GM23338 (cell line): ENCODE results near the gene SLC6A3. TPM values are rescaled to one million over a fixed set of nuclear protein-coding genes. Genes with fewer than 3 reads are reported as not detected.

Experiments
- ATAC-seq: fragments of 200-7000 bp; cut with Tn5 transposase; 3 replicates; pipeline ENCODE4 v1.9.1; 2020
- DNase-seq: peaks from one replicate; pipeline ENCODE4 v3.0.0-alpha.2; 2015; ENCODE audit warnings: low spot score
- H2AFZ ChIP-seq: fragments of 200-600 bp; sonication (generic); 2 replicates; pipeline ENCODE4 v1.8.0; 2016; ENCODE audit warnings: antibody characterized with exemption, mild to moderate bottlenecking, moderate library complexity
- H3F3A ChIP-seq: fragments of 200-600 bp; sonication (generic); replicated peaks from 2 replicates; pipeline ENCODE4 v1.8.0; 2017; ENCODE audit warnings: antibody characterized with exemption, mixed run types, low read depth
- H3K27ac ChIP-seq: fragments of 200-600 bp; sonication (generic); 2 replicates; pipeline ENCODE4 v1.6.1; 2016; ENCODE audit warnings: low read depth
- H3K27me3 ChIP-seq: fragments of 200-600 bp; sonication (generic); 2 replicates; pipeline ENCODE4 v1.8.0; 2016; ENCODE audit warnings: mild to moderate bottlenecking, mixed run types, moderate library complexity; ENCODE audit not compliant: insufficient read depth
- H3K36me3 ChIP-seq: fragments of 200-600 bp; sonication (generic); 2 replicates; pipeline ENCODE4 v1.8.0; 2016; ENCODE audit warnings: mild to moderate bottlenecking; ENCODE audit not compliant: insufficient read depth
- H3K4me1 ChIP-seq: fragments of 200-600 bp; sonication (generic); 2 replicates; pipeline ENCODE4 v1.8.0; 2016; ENCODE audit warnings: mild to moderate bottlenecking, moderate library complexity; ENCODE audit not compliant: insufficient read depth
- H3K4me2 ChIP-seq: fragments of 200-600 bp; sonication (generic); 2 replicates; pipeline ENCODE4 v1.7.1; 2017; ENCODE audit warnings: mixed run types
- H3K4me3 ChIP-seq: fragments of 200-600 bp; sonication (generic); 2 replicates; pipeline ENCODE4 v1.6.1; 2016; ENCODE audit warnings: mixed run types
- H3K79me2 ChIP-seq: fragments of 200-600 bp; sonication (generic); replicated peaks from 2 replicates; pipeline ENCODE4 v1.8.0; 2017; ENCODE audit warnings: mild to moderate bottlenecking; ENCODE audit not compliant: insufficient read depth
- H3K9me2 ChIP-seq: fragments of 200-600 bp; sonication (generic); 2 replicates; pipeline ENCODE4 v1.8.0; 2017; ENCODE audit not compliant: insufficient read depth
- H4K20me1 ChIP-seq: fragments of 200-600 bp; sonication (generic); replicated peaks from 2 replicates; pipeline ENCODE4 v1.8.0; 2017; ENCODE audit warnings: mild to moderate bottlenecking; ENCODE audit not compliant: insufficient read depth
- H3K27ac Mint-ChIP-seq: 2 replicates; pipeline ENCODE4 v1.8.0; 2020; ENCODE audit warnings: inconsistent platforms, mild to moderate bottlenecking, moderate library complexity, mixed read lengths
- H3K27me3 Mint-ChIP-seq: 3 replicates; pipeline ENCODE4 v1.8.0; 2022; ENCODE audit warnings: low read depth, mild to moderate bottlenecking, moderate library complexity, mixed read lengths, inconsistent platforms; ENCODE audit not compliant: insufficient read depth, poor library complexity
- H3K36me3 Mint-ChIP-seq: 3 replicates; pipeline ENCODE4 v1.8.0; 2021; ENCODE audit warnings: low read depth, mild to moderate bottlenecking, inconsistent platforms, moderate library complexity, mixed read lengths
- H3K4me1 Mint-ChIP-seq: 3 replicates; pipeline ENCODE4 v1.8.0; 2020; ENCODE audit warnings: mild to moderate bottlenecking, inconsistent platforms, mixed read lengths
- H3K4me3 Mint-ChIP-seq: 3 replicates; pipeline ENCODE4 v1.8.0; 2021; ENCODE audit warnings: moderate library complexity, mild to moderate bottlenecking, inconsistent platforms, mixed read lengths
- H3K9me3 Mint-ChIP-seq: 3 replicates; pipeline ENCODE4 v1.8.0; 2020; ENCODE audit warnings: moderate library complexity, mild to moderate bottlenecking, inconsistent platforms, mixed read lengths
- EZH2 ChIP-seq: fragments of 200-600 bp; sonication (generic); IDR thresholded peaks from one replicate; pipeline ENCODE4 v1.8.0; 2017; ENCODE audit warnings: antibody characterized with exemption, mild to moderate bottlenecking, low read depth; ENCODE audit not compliant: unreplicated experiment
- EZH2phosphoT487 ChIP-seq: fragments of 200-600 bp; sonication (generic); IDR thresholded peaks from one replicate; pipeline ENCODE4 v1.8.1; 2018; ENCODE audit warnings: antibody characterized with exemption; ENCODE audit not compliant: unreplicated experiment
- NANOG ChIP-seq: IDR thresholded peaks from 2 replicates; pipeline ENCODE4 v1.6.1; 2016; ENCODE audit warnings: antibody characterized with exemption, borderline replicate concordance
- ZNF114 ChIP-seq: fragments of 250-450 bp; sonication (Bioruptor Pico); IDR thresholded peaks from 2 replicates; pipeline ENCODE4 v1.5.0; 2020; ENCODE audit warnings: mild to moderate bottlenecking, moderate library complexity
- polyA plus RNA-seq: library from polyadenylated mRNA; unstranded; fragments of >200 nt; fragmentation: Nextera tagmentation; extraction: Ambion mirVana; gene quantifications from 2 replicates; pipeline ENCODE4 v1.2.1, GENCODE V29; 2016
- total RNA-seq: library from RNA; depleted of rRNA; stranded (reverse); fragments of >200 nt; shearing (Covaris generic); gene quantifications from 2 replicates; pipeline ENCODE4 v1.2.3, GENCODE V29; 2014

SLC6A3 gene
- total and polyA plus RNA-seq, 2 experiments from 2014 or later = 0.76 to 1.0 TPM

DNA sequence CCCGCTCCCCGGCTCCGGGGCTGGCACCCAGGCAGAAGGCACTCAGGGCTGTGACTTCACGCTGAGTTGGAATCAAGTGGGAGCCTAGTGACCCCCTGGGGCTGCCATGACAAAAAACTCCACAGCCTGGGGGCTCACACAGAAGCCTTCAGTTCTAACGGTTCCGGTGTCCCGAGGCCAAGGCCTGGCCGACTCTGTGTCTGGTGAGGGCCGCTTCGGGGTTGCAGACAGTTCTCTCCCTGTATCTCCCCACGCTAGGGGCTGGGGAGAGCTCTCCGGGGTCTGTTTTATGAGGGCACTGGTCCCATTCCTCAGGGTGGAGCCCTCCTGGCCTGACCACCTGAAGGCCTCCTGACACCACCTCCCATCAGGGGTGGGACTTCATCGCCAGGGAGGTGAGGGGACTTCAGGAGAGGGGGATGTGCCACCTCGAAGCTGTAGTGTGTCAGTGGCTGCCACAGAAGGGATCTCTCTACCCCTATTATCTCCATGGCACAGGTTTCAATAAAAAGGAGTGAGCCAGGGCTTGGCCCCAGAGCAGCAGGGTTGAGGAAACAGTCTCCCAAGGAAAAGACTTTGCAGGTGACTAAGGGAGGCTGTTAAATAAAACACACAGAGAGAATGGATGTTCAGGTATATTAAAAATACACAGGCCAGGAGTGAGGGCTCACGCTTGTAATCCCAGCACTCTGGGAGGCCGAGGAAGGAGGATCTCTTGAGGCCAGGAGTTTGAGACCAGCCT lies 1.5 kb upstream of the SLC6A3 start:
- H3K4me2 ChIP-seq = peak overlapping the region; percentile 88

DNA sequence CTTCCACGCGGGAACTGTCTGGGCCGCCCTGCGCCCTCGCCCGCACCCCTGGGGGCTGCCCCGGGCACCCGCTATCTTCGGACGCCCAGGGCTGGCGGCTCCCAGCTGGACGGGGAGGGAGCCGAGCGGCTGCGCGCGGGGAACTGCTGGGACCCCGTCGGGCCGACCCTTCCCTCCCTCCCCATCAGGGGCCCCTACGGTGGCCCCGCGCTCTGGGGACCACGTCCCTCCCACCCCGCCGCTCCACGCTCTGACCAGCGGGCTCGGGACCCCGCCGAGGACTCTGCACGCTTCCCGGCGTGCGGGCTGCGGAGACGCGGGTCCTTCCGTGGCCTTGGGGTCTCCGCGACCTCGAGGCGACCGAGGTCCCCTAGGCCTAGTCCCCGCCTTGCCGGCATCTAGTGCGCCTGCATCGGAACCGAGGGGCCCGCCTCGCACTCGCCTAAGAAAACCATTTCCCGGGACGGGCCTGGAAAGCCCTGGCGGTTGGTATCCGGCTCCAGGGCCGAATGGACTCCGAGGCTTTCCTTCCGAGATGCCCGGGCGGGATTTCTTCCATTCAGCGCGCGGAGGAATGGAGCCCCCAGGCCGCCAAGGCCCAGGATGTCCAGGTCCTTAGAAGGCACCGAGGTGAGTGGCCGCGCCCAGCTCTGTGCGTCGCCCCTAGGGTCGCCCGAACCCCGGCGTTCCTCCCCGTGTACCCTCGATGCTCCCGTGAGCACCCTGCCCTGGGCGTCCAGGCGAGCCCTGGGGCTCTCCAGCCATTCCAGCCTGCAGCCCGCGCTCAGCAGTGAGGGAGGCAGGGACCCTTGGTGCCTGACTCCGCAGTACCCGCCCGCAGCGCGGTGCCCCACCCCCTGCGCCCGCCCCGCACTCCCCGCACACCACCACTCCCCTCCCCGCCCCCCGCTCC lies 705 bp upstream of the SLC6A3 start:
- Mint-ChIP-seq H3K4me3 (peak overlapping the region; percentile 59; the same call in 2 of the 3 replicates), H3K36me3 (no peaks in the 10 kb centered on the region), H3K9me3 (peaks cover 3% of the 10 kb centered on the region; the same call in 2 of the 3 replicates), H3K4me1 (0 out of 3 replicates have a peak, but pooled peaks cover 4% of the 10 kb centered on the region), H3K27ac (no peak overlapping the region), H3K27me3 (peaks cover 55% of the 10 kb centered on the region)
- Histone ChIP-seq H3K9me2 (no peaks in the 10 kb centered on the region), H3K27me3 (peaks cover 60% of the 10 kb centered on the region), H3K4me3 (peak overlapping the region; percentile 72), H4K20me1 (peaks cover 6% of the 10 kb centered on the region), H3F3A (no peaks in the 10 kb centered on the region), H3K27ac (no peak overlapping the region), H3K4me2 (peak overlapping the region; percentile 88), H3K4me1 (no peaks in the 10 kb centered on the region), H3K79me2 (no peaks in the 10 kb centered on the region), H3K36me3 (no peaks in the 10 kb centered on the region), H2AFZ (peak overlapping the region; percentile 80; the same call in 1 of the 2 replicates)
- DNase-seq (peak; percentile 65), ATAC-seq (peak; percentile 34)
- TF ChIP-seq ZNF114 (CRISPR knock-in tag) (no peak), EZH2 (peak; percentile 81), EZH2phosphoT487 (peak; percentile 27), NANOG (no peak)

More for the DNA sequence above, 1.5 kb upstream of the SLC6A3 start:
- Histone ChIP-seq H3F3A (no peaks in the 10 kb centered on the region), H4K20me1 (peaks cover 6% of the 10 kb centered on the region), H2AFZ (no peak overlapping the region), H3K27ac (no peak overlapping the region), H3K4me3 (peak overlapping the region; percentile 72; the same call in 1 of the 2 replicates), H3K9me2 (no peaks in the 10 kb centered on the region), H3K79me2 (no peaks in the 10 kb centered on the region), H3K36me3 (no peaks in the 10 kb centered on the region), H3K4me1 (no peaks in the 10 kb centered on the region), H3K27me3 (peaks cover 60% of the 10 kb centered on the region)
- peaks cover 55% of the 10 kb centered on the region for H3K27me3 Mint-ChIP-seq
- H3K9me3 Mint-ChIP-seq = peaks cover 3% of the 10 kb centered on the region; the same call in 2 of the 3 replicates
- TF ChIP-seq EZH2phosphoT487 = no peak
- no peaks in the 10 kb centered on the region for H3K36me3 Mint-ChIP-seq
- peak; percentile 10 for ATAC-seq
- H3K4me3 Mint-ChIP-seq = peak overlapping the region; percentile 27; the same call in 1 of the 3 replicates
- DNase-seq = no peak
- no peak overlapping the region for H3K27ac Mint-ChIP-seq
- 0 out of 3 replicates have a peak, but pooled peaks cover 4% of the 10 kb centered on the region for H3K4me1 Mint-ChIP-seq

DNA sequence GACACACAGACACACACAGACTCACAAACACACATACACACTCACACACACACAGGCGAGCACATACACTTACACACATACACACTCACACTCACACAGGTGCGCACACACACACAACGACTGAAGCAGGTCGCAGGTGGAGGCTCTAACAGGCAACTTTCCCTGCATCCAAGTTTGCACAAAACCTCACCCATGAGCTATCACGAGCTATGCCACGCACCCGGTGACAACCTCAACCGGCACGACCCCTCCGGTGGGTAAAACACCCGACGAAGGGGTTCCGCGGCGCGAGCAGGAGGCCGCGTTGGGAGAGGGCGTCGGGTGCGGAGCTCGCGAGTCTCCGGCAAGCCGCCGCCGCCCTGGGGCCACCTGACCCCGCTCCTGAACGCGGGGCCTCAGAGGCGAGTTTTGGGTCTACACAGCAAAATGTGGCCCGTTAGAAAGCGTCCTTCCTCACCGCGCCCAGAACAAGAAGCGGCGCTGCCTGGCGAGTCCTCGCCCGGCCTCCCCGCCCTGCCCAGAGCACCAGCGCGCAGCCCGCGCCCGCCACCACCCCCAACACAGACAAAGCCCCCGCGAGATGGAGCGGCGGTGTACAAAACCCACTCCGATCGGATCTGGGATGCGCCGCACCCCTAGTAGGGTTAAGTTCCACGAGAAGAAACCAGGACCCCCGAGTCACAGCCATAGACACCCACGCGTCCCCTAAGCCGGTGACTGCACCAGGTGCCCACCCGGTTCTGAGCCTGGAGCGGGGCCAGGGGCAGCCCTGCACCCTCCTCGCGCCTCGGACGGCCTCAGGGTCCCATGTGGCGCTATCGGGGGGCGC lies 665 bp downstream of the SLC6A3 start:
- peaks cover 55% of the 10 kb centered on the region for H3K27me3 Mint-ChIP-seq
- peaks cover 60% of the 10 kb centered on the region for H3K27me3 ChIP-seq
- no peaks in the 10 kb centered on the region for H3F3A ChIP-seq
- H3K27ac Mint-ChIP-seq = no peak overlapping the region
- H3K4me3 Mint-ChIP-seq = peak overlapping the region; percentile 72
- no peaks in the 10 kb centered on the region for H3K79me2 ChIP-seq
- ATAC-seq = peak; percentile 25
- peaks cover 8% of the 10 kb centered on the region for H3K9me2 ChIP-seq
- peak overlapping the region; percentile 88 for H3K4me2 ChIP-seq
- no peak overlapping the region for H3K27ac ChIP-seq
- peak; percentile 58 for DNase-seq
- 0 out of 3 replicates have a peak, but pooled peaks cover 4% of the 10 kb centered on the region for H3K4me1 Mint-ChIP-seq
- TF ChIP-seq ZNF114 (CRISPR knock-in tag) (no peak), EZH2phosphoT487 (peak; percentile 53), EZH2 (peak; percentile 74)
- no peaks in the 10 kb centered on the region for H3K4me1 ChIP-seq
- H3K36me3 Mint-ChIP-seq = no peaks in the 10 kb centered on the region; the same call in 2 of the 3 replicates
- H3K4me3 ChIP-seq = peak overlapping the region; percentile 72
- peaks cover 6% of the 10 kb centered on the region; the same call in 2 of the 3 replicates for H3K9me3 Mint-ChIP-seq
- H2AFZ ChIP-seq = peak overlapping the region; percentile 93; the same call in 1 of the 2 replicates
- H3K36me3 ChIP-seq = no peaks in the 10 kb centered on the region
- peaks cover 6% of the 10 kb centered on the region for H4K20me1 ChIP-seq
